Activated CD4-positive, CD25-positive, alpha-beta regulatory T cell treated with anti-CD3 and anti-CD28 coated beads, Interleukin-2, amount 50 U/mL, for 24 hours (primary cell): ENCODE results near the gene LAS1L.
"Not testable (repeated sequence)": the region's sequence is repeated elsewhere in the genome, so short reads cannot be mapped to it uniquely, and the experiment has no call there.

Source experiments
- ATAC-seq, 2 donors: fragments of 150-1000 bp; cut with Tn5 transposase; one replicate each; pipeline ENCODE4 v1.10.0; 2021; ENCODE audit warnings: mild to moderate bottlenecking in 1 of 2, moderate library complexity in 1 of 2

LAS1L gene

GRCh38 chrX:65534450-65535292 lies at the start of gene LAS1L:
Gene LAS1L, minus strand, starts transcription at chrX:65534787. Its CDS starts 72 bp downstream, at chrX:65534715.
- peak; percentile 98 to 99 for ATAC-seq

- no peak for ATAC-seq
These were observed 48.0 kb upstream of the LAS1L start for GRCh38 chrX:65582450-65583082.

DNA sequence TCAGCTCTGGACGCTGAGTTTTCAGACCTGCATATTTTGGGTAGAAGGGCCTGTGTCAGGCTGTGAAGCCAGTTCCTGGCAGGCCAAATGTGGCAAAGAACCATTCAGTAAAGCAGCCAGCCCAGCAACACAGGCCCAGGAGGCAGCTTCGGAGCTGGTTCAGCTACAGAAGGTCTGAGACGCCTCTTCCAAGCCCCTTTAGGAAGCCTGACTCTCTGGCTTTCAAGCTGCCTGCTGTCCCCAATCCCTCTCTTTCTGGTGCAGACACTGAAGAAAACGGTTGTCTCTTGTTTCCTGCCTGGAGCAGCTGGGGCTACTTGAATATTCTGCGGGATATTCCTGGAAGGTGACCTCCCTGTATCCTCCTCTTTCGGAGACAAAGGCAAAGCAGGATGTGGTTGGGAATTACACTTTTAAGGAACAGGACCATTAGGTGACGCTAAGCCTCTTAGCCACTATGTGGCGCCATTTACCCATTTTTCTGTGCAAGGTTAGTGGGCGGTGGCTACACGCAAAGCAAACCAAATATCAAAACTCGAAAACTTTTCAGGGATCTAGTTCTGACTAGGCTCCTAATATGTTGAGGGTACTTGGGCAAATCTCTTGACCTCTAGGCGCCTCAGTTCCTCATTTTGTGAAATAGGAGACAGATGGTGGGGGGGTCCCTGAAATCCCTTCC lies 47.2 kb upstream of the LAS1L start:
- peak; percentile 46 to 53 for ATAC-seq

DNA sequence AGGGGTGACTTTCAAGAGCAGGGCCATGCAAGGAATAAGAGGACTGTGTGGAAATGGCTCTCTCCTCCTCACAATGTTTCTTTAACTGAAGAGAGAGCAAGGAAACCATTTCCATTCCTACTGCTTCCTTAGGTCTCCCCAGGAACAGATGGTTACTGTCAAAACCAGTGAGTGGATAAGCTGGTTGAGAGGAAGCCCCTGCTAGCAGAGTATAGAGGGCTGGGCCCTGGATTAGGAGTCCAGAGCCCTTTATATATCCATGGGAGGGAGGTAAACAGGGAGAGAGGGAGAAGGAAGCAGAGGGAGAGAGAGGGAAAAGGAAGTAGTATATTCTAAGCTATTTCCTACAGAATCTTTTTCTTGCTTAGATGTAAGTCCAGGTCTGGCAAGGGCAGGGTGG lies 43.8 kb upstream of the LAS1L start:
- ATAC-seq = no peak

DNA sequence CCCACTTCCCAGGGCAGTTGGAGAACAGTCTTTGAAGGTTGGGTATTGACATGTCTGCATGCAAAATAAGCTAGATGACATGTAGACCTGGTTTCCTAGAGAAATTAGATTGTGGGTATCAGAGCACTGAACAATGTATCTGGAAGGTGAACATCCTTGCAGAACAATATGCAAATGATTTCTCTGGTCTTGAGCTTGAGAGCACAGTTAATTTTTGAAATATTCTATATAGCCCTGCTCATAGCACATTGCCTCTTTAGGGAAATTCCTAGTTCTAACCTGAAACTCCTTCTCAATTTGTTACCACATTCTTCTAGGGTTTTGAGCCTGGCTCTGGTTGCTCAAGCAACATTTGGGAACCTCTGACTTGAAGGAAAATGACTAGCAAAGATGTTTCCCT lies 41.6 kb upstream of the LAS1L start:
- no peak for ATAC-seq

GRCh38 chrX:65575022-65575421 lies 40.4 kb upstream of the LAS1L start:
- no peak for ATAC-seq

DNA sequence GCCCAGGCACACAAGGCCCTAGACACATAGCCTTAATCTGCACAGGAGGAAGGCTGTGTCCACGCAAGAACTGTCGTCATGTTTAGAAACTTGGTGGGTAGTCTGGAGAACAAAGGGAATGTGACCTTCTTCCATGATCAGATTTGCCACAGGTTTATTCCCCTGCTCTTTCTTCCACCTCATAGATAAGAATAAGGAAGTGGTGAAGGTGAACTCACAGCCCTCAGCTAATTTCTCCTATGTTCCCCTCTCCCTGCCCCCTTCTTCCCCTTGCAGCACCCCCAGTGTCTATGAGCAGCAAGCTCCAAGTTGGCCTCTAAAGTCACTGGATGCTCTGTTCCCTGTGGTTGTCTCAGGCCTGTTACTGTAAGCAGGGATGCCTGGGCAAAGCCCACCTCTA lies 39.8 kb upstream of the LAS1L start:
- no peak for ATAC-seq

DNA sequence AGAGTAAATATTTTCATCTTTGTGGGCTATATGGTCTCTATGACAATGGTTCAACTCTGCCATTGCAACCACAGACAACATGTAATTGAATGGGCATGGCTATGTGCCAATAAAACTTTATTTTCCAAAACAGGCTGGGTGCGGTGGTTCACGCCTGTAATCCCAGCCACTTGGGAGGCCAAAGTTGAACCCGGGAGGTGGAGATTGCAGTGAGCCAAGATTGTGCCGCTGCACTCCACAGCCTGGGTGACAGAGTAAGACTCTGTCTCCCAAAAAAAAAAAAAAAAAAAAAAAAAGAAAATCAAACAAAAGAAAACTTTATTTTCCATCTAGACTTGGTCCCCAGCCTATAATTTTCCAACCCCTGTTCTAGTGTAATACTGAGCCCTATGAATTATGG lies 38.4 kb upstream of the LAS1L start:
- ATAC-seq = no peak

- not testable (repeated sequence) for ATAC-seq
These were observed 28.3 kb upstream of the LAS1L start for GRCh38 chrX:65562850-65563249.

GRCh38 chrX:65551489-65552339 lies 17.1 kb upstream of the LAS1L start:
- ATAC-seq = no peak

DNA sequence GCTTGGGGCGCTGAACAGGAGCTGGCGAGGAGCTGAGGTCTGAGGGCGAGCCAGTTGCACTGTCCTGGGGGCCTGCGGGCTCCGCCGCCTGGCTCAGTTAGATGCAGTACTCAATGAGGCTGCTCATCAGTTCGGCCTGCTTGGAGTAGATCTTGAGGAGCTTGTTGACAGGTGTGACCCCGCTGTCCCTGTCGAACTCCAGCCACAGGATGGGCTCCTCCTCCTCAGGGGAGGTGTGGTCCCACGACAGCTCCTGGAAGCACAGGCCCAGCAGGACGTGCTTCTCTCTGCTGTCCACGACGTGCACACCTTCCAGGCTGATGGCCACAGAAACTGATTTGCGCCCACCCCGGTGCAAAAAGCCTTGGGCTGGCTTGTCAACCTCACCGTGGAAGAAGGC lies 16.5 kb upstream of the LAS1L start:
- no peak for ATAC-seq

DNA sequence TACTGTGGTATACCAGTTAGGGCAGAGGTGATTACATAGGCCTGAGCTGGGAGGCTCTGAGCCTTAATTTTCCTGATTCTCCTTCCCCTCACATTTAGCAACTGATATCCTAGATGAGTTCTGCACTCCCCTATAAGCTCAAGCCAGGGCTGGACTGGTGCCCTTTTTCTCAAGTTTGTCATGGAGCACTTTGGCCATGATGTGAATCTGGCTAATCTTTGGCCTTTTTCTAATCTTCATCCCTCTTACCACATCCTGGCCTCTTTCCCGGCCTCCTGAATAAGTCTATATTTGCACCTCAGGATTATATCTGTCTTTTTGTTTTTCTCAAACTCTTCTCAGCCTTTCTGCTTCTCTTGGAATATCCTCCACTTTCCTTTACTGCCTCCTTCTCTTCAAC lies 10.9 kb upstream of the LAS1L start:
- ATAC-seq = no peak

DNA sequence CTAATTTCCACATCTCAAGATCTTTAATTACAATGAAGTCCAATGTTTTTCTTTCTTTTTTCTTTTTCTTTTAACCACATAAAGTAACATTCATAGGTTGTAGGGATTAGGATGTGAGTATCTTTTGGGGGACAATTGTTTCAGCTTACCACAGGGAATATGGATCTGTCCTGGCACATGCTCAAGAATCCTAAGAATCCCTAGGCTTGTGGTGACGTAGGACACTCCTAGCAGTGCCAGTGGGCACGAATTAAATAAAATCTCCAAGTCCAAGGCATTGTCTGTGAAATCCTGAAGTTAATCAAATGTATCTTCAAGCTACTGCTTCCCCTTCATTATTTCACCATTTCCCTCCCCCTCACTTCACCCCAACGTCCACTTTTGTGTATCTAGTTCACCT lies 2.6 kb upstream of the LAS1L start:
- ATAC-seq = no peak

DNA sequence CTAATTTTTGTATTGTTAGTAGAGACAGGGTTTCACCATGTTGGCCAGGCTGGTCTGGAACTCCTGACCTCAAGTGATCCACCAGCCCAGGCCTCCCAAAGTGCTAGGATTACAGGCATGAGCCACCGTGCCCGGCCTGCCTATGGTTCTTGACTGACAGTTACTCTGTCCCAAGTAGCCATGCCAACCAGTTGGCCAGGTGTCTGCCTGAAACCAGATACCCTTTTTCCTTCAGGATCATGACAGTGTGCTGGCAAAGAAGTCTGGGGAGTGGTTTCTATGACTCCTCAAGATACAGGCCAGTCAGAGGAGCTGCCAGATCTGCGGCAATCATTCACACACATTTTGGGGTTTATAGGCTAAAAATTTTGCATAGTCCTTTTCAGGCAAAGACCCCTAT lies 1.7 kb upstream of the LAS1L start:
- ATAC-seq = no peak

DNA sequence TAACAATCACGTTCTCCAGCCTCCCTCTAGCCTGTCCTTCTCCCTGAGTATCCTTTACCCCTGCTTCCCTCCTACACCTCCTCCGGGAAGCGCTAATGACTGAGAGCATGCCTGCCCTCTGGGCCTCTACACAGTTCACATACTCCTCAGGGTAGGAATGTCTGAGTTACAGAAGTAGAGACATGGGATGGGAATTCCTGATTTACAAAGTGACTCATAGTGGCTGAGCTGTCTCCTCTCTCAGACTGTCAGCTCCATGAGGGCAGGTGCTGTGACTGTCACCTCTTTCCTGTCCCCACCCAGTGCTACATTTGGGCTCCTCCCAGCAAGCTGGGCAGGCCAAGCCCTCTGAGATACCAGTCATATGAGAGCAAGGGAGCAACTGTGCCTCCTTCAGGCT lies 2.6 kb downstream of the LAS1L start:
- ATAC-seq = no peak

- no peak for ATAC-seq
These were observed 5.8 kb downstream of the LAS1L start for GRCh38 chrX:65528705-65529340.

DNA sequence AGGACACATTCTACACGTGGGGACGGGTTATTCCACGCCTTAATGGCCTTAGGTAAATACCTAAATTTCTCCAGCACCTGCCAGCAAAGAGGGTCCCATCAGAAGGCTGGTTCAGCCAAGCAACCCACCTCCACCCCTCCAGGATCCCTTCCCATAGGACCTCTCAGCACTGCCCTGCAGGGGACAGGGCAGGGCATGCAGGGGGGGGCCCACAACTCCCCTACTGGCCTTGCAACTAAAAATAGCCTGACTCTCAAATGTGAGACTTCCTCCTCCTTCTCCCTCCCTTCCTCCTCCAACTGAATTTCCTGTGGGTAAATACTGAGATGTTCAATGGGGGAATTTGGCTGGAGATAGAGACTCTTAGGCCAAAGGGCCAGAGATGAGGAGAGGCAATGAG lies 6.3 kb downstream of the LAS1L start:
- ATAC-seq = no peak

- ATAC-seq = no peak
These were observed 10.4 kb downstream of the LAS1L start for GRCh38 chrX:65524139-65524538.

- no peak for ATAC-seq
These were observed 11.7 kb downstream of the LAS1L start for GRCh38 chrX:65522739-65523372.

DNA sequence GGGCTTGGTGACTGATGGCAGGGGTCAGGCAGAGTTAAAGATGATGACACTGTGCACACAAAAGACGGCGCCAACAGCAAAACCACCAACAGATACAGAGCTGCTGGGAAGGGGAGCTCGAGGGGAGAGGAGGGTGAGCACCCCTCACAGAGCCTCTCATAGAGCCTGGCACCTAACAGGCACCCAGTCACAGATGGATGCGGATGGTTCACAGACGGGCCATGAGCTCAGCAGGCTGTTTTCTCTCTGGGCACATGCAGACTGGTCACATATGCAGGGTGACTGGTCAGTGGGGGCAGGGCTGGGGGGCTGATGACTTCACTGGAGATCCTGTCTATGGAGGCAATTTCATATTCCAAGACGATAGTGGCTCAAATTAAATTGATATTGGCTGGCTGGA lies 15.1 kb downstream of the LAS1L start:
- not testable (repeated sequence) for ATAC-seq

GRCh38 chrX:65518980-65519379 lies 15.6 kb downstream of the LAS1L start:
- peak; percentile 36 to 38 for ATAC-seq

GRCh38 chrX:65517923-65518322 lies 16.7 kb downstream of the LAS1L start:
- no peak for ATAC-seq
